DND-41 (cell line): ENCODE measurements around the gene PRKCA.
A peak's percentile ranks its signal among the peaks of the same experiment; 100 is the strongest.

Experiments
- ATAC-seq: fragments of 200-7000 bp; cut with Tn5 transposase; 3 replicates; pipeline ENCODE4 v1.9.1; 2021; ENCODE audit warnings: low read depth; ENCODE audit not compliant: insufficient read depth
- DNase-seq: peaks from one replicate; pipeline ENCODE4 v3.0.0-alpha.2; 2020
- H2AFZ ChIP-seq: 2 replicates; pipeline ENCODE4 v1.6.0; 2012; ENCODE audit warnings: low read depth, low read length
- H3K27ac ChIP-seq: 2 replicates; pipeline ENCODE4 v1.5.1; 2012; ENCODE audit warnings: low read length, inconsistent platforms
- H3K27me3 ChIP-seq: fragments of 200-600 bp; sonication (generic); 2 replicates; pipeline ENCODE4 v1.6.0; 2012; ENCODE audit warnings: low read length, mild to moderate bottlenecking, inconsistent platforms; ENCODE audit not compliant: insufficient read depth, poor library complexity
- H3K36me3 ChIP-seq: 2 replicates; pipeline ENCODE4 v1.5.1; 2012; ENCODE audit warnings: low read length, inconsistent platforms; ENCODE audit not compliant: insufficient read depth
- H3K4me1 ChIP-seq: 2 replicates; pipeline ENCODE4 v1.5.1; 2012; ENCODE audit warnings: mild to moderate bottlenecking, low read length; ENCODE audit not compliant: insufficient read depth
- H3K4me2 ChIP-seq: 2 replicates; pipeline ENCODE4 v1.6.0; 2012; ENCODE audit warnings: mild to moderate bottlenecking, moderate library complexity, low read length, inconsistent platforms; ENCODE audit not compliant: insufficient read depth
- H3K4me3 ChIP-seq, 2 experiments: fragments of 200-600 bp in 1 of 2; shearing (Covaris generic) in 1 of 2; 2 replicates each; pipeline ENCODE4 v1.5.1; 2012 to 2016; ENCODE audit warnings: inconsistent platforms in 2 of 2, low read length in 2 of 2, mild to moderate bottlenecking in 2 of 2, low read depth in 1 of 2, moderate library complexity in 1 of 2
- H3K79me2 ChIP-seq: 2 replicates; pipeline ENCODE4 v1.6.0; 2012; ENCODE audit warnings: low read length, inconsistent platforms; ENCODE audit not compliant: insufficient read depth
- H3K9ac ChIP-seq: 2 replicates; pipeline ENCODE4 v1.6.0; 2012; ENCODE audit warnings: low read depth, mild to moderate bottlenecking, inconsistent platforms, low read length, moderate library complexity
- H3K9me3 ChIP-seq: 2 replicates; pipeline ENCODE4 v1.5.1; 2012; ENCODE audit warnings: low read length, moderate library complexity, mild to moderate bottlenecking, inconsistent platforms; ENCODE audit not compliant: insufficient read depth, severe bottlenecking
- H4K20me1 ChIP-seq: 2 replicates; pipeline ENCODE4 v1.6.0; 2012; ENCODE audit warnings: low read length; ENCODE audit not compliant: insufficient read depth
- EZH2 ChIP-seq: IDR thresholded peaks from 3 replicates; pipeline ENCODE4 v1.6.1; 2012; ENCODE audit warnings: borderline replicate concordance, low read depth, mild to moderate bottlenecking, moderate library complexity, low read length, inconsistent platforms; ENCODE audit not compliant: severe bottlenecking
- TF ChIP-seq, protein P1 (sequence below): IDR thresholded peaks from 2 replicates; pipeline ENCODE4 v1.5.1; 2012; ENCODE audit warnings: borderline replicate concordance, low read length, moderate library complexity, mild to moderate bottlenecking; ENCODE audit not compliant: poor library complexity, severe bottlenecking; ENCODE audit errors: extremely low read depth

The PRKCA gene

DNA sequence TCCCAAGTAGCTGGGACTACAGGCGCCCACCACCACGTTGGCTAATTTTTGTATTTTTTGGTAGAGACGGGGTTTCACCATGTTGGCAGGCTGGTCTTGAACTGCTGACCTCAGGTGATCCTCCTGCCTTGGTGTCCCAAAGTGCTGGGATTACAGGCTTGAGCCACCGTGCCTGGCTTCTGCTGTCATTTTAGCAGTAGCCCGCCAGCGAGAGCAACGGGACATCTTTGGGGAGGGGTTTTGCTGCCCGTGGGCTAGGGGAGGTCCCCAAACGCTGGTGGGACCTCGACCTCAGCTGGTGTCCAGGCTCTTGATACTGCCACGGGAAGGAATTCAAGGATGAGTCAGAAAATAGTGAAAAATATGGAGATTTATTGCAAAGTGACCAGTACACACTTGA, 424.4 kb downstream of the PRKCA start:
- H3K4me1 ChIP-seq = no peaks in the 10 kb centered on the region
- no peak for ATAC-seq
- H3K4me3 ChIP-seq = no peak overlapping the region
- H3K36me3 ChIP-seq = no peaks in the 10 kb centered on the region
- no peak for DNase-seq
- H3K27ac ChIP-seq = no peak overlapping the region
- H3K27me3 ChIP-seq = no peaks in the 10 kb centered on the region
- no peak overlapping the region for H3K4me2 ChIP-seq
- H3K79me2 ChIP-seq = no peaks in the 10 kb centered on the region
- H3K9ac ChIP-seq = no peak overlapping the region
- no peak overlapping the region for H2AFZ ChIP-seq
- no peaks in the 10 kb centered on the region for H3K9me3 ChIP-seq
- TF ChIP-seq EZH2 = no peak
- TF ChIP-seq, protein P1, sequence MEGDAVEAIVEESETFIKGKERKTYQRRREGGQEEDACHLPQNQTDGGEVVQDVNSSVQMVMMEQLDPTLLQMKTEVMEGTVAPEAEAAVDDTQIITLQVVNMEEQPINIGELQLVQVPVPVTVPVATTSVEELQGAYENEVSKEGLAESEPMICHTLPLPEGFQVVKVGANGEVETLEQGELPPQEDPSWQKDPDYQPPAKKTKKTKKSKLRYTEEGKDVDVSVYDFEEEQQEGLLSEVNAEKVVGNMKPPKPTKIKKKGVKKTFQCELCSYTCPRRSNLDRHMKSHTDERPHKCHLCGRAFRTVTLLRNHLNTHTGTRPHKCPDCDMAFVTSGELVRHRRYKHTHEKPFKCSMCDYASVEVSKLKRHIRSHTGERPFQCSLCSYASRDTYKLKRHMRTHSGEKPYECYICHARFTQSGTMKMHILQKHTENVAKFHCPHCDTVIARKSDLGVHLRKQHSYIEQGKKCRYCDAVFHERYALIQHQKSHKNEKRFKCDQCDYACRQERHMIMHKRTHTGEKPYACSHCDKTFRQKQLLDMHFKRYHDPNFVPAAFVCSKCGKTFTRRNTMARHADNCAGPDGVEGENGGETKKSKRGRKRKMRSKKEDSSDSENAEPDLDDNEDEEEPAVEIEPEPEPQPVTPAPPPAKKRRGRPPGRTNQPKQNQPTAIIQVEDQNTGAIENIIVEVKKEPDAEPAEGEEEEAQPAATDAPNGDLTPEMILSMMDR = no peak
- H4K20me1 ChIP-seq = peaks cover 5% of the 10 kb centered on the region; the same call in 1 of the 2 replicates

DNA sequence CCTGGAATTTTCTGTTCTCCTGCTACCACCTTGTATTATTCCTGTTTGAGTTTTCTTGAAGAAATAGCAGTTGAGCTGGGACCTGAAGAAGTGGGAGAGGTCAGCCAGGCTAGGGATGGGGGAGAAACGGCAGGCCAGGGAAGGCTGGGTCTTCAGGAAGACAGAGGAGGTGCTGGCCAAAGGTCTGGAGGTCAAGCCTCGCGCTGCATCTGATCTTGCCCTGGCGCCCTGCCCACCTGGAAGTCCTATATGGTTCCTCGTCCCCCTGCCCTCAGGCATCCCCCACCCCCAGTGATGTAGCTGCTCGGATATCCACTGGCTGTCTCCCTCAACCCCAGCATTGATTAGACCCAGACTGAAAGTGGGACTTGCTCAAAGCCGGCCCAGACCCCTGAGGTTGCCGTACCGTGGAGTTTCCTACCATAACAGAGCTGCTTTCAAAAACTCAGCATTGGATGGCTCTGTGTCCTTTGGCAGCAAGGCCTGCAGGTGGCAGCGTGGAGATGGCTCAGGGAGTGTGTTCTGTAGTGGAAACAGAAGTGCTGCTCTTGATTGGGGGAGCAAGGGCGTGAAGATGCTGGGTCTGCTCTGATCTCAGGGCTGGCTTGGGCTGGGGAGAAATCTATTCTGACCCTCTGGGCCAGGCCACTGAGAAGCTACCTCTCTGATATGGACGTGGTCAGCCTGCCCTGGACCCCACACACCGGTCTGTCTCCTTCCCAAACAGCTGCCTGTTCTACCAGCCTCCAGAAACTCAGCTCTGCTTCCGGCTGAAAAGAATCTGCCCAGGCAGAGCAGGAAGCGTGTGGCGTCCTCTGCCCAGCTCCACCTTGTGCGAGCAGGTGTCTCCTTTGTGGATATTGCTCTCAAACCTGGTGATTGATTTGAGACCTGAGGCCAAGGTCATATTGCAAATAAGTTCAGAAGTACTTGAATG, 425.5 kb downstream of the PRKCA start:
- peak; percentile 69 for DNase-seq
- H3K27me3 ChIP-seq = no peaks in the 10 kb centered on the region
- no peaks in the 10 kb centered on the region for H3K9me3 ChIP-seq
- H3K79me2 ChIP-seq = no peaks in the 10 kb centered on the region
- H3K4me2 ChIP-seq = no peak overlapping the region
- no peaks in the 10 kb centered on the region for H3K4me1 ChIP-seq
- ATAC-seq = peak; percentile 96
- no peaks in the 10 kb centered on the region for H3K36me3 ChIP-seq
- no peak overlapping the region for H3K9ac ChIP-seq
- no peak overlapping the region for H2AFZ ChIP-seq
- no peak overlapping the region for H3K4me3 ChIP-seq
- H4K20me1 ChIP-seq = peaks cover 5% of the 10 kb centered on the region; the same call in 1 of the 2 replicates
- H3K27ac ChIP-seq = no peak overlapping the region
- no peak for TF ChIP-seq EZH2
- TF ChIP-seq, protein P1 = peak; percentile 88

DNA sequence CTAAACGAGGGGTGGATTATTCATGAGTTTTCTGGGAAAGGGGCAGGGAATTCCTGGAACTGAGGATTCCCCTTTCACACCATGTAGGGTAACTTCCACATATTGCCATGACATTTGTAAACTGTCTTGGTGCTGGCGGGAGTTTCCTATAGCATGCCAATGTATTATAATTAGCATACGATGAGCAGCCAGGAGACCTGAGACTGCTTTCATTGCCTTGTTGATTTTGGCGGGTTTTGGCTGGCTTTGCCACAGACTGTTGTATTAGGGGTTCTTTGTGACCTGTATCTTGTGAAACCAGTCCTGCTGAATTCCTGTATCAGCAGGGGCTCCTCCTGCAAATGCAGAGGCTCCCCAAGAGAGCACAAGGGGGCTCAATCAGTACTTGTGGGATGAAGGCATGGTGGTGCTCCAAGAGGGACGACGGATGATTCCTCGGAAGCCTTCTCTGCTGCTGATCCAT, 428.1 kb downstream of the PRKCA start:
- H4K20me1 ChIP-seq = peaks cover 5% of the 10 kb centered on the region; the same call in 1 of the 2 replicates
- no peaks in the 10 kb centered on the region for H3K79me2 ChIP-seq
- DNase-seq (no peak), ATAC-seq (no peak)
- no peaks in the 10 kb centered on the region for H3K9me3 ChIP-seq
- H3K27ac ChIP-seq = no peak overlapping the region
- H3K27me3 ChIP-seq = no peaks in the 10 kb centered on the region
- no peak overlapping the region for H3K9ac ChIP-seq
- peaks cover 18% of the 10 kb centered on the region; the same call in 1 of the 2 replicates for H3K36me3 ChIP-seq
- H3K4me2 ChIP-seq = no peak overlapping the region
- TF ChIP-seq, protein P1 = no peak
- no peak for TF ChIP-seq EZH2
- H2AFZ ChIP-seq = no peak overlapping the region
- no peaks in the 10 kb centered on the region for H3K4me1 ChIP-seq
- H3K4me3 ChIP-seq = no peak overlapping the region
